ENCODE measurements around the gene SNX9. TPM values are rescaled to one million over a fixed set of nuclear protein-coding genes. Genes with fewer than 3 reads are reported as not detected.
A peak's percentile ranks its signal among the peaks of the same experiment; 100 is the strongest.

Gene SNX9
- total RNA-seq, 1 experiment from 2014 or later, result 33.1 TPM

- H3K27ac Mint-ChIP-seq (ENCODE audit: low read depth, unreplicated experiment), result no peak overlapping the region
- H3K9me3 Mint-ChIP-seq (ENCODE audit: unreplicated experiment), result no peaks in the 10 kb centered on the region
- no peak for DNase-seq (ENCODE audit: unreplicated experiment)
- no TSS peak for BruUV-seq (replicated peaks)
- ChIA-PET CTCF (interaction anchor here (1.0 kb wide), 1 partner anchor 85 kb away, joined by 4 read pairs; no protein-coding TSS in a partner anchor), POLR2A (interaction anchor here (0.7 to 0.8 kb wide), 2 partner anchors 13 to 142 kb away, joined by 3 to 4 read pairs; no protein-coding TSS in a partner anchor)
- no peaks in the 10 kb centered on the region for H3K27me3 Mint-ChIP-seq (ENCODE audit: insufficient read depth, unreplicated experiment)
- H3K4me3 Mint-ChIP-seq (ENCODE audit: unreplicated experiment), result no peak overlapping the region
- peaks cover 7% of the 10 kb centered on the region for H3K4me1 Mint-ChIP-seq (ENCODE audit: insufficient read depth, unreplicated experiment)
- intact Hi-C loops (cut with micrococcal nuclease), result no loop called here
- TF ChIP-seq CTCF (IDR thresholded peaks at IDR 0.05; ENCODE audit: unreplicated experiment), result no peak
- no peaks in the 10 kb centered on the region for H3K36me3 Mint-ChIP-seq (ENCODE audit: insufficient read depth, unreplicated experiment)
These were observed 165.0 kb downstream of the SNX9 start for GRCh38 chr6:157987788-157988699.

GRCh38 chr6:157988700-157989063 lies 165.6 kb downstream of the SNX9 start:
- TF ChIP-seq CTCF (IDR thresholded peaks at IDR 0.05; ENCODE audit: unreplicated experiment), result no peak
- intact Hi-C loops (cut with micrococcal nuclease), result no loop called here
- no peak for DNase-seq (ENCODE audit: unreplicated experiment)
- Mint-ChIP-seq H3K4me1 (ENCODE audit: insufficient read depth, unreplicated experiment) (peaks cover 7% of the 10 kb centered on the region), H3K4me3 (ENCODE audit: unreplicated experiment) (no peak overlapping the region), H3K9me3 (ENCODE audit: unreplicated experiment) (no peaks in the 10 kb centered on the region), H3K27me3 (ENCODE audit: insufficient read depth, unreplicated experiment) (no peaks in the 10 kb centered on the region), H3K27ac (ENCODE audit: low read depth, unreplicated experiment) (no peak overlapping the region), H3K36me3 (ENCODE audit: insufficient read depth, unreplicated experiment) (no peaks in the 10 kb centered on the region)
- CTCF ChIA-PET, result interaction anchor here (0.6 to 1.0 kb wide), 2 partner anchors 84 to 90 kb away, joined by 3 to 4 read pairs; no protein-coding TSS in a partner anchor
- no TSS peak for BruUV-seq (replicated peaks)
- POLR2A ChIA-PET, result interaction anchor here (0.7 to 0.8 kb wide), 3 partner anchors 13 to 142 kb away, joined by 3 to 4 read pairs (median 3); no protein-coding TSS in a partner anchor

- ChIA-PET CTCF (interaction anchor here (0.6 to 0.7 kb wide), 3 partner anchors 38 to 228 kb away, joined by 3 to 4 read pairs (median 3); no protein-coding TSS in a partner anchor), POLR2A (no interaction called here)
- H3K4me3 Mint-ChIP-seq (ENCODE audit: unreplicated experiment), result no peak overlapping the region
- TF ChIP-seq CTCF (IDR thresholded peaks at IDR 0.05; ENCODE audit: unreplicated experiment), result no peak
- intact Hi-C loops (cut with micrococcal nuclease), result no loop called here
- no TSS peak for BruUV-seq (replicated peaks)
- no peaks in the 10 kb centered on the region for H3K36me3 Mint-ChIP-seq (ENCODE audit: insufficient read depth, unreplicated experiment)
- H3K4me1 Mint-ChIP-seq (ENCODE audit: insufficient read depth, unreplicated experiment), result peaks cover 16% of the 10 kb centered on the region
- no peak overlapping the region for H3K27ac Mint-ChIP-seq (ENCODE audit: low read depth, unreplicated experiment)
- H3K9me3 Mint-ChIP-seq (ENCODE audit: unreplicated experiment), result no peaks in the 10 kb centered on the region
- H3K27me3 Mint-ChIP-seq (ENCODE audit: insufficient read depth, unreplicated experiment), result no peaks in the 10 kb centered on the region
- DNase-seq (ENCODE audit: unreplicated experiment), result peak; percentile 92
These were observed 166.7 kb downstream of the SNX9 start for GRCh38 chr6:157989541-157990289.

Data from MCF 10A (cell line).